Activated CD4-positive, alpha-beta memory T cell treated with anti-CD3 and anti-CD28 coated beads for 36 hours (primary cell): ENCODE measurements around the gene ZNF566. TPM values are rescaled to one million over a fixed set of nuclear protein-coding genes. Genes with fewer than 3 reads are reported as not detected.

ENCODE experiments used
- total RNA-seq, 2 experiments: library from RNA; stranded (reverse); gene quantifications; one replicate each; pipeline ENCODE4 v1.2.3, GENCODE V29; 2021

The ZNF566 gene
- total RNA-seq, 2 experiments from 2014 or later = 3.8 to 4.6 TPM

Other genes with a start within 250 kb of the ZNF566 start
- 1 to 10 TPM; 1.6 to 2.3 TPM for gene ZFP14, start 110.4 kb downstream of the ZNF566 start, total RNA-seq
- 1 to 10 TPM; 3.7 to 3.9 TPM for gene ZFP82, start 70.9 kb downstream of the ZNF566 start, total RNA-seq
- gene ZNF260, start 38.7 kb upstream of the ZNF566 start, total RNA-seq = 1 to 10 TPM; 3.7 TPM
- gene ZNF529, start 83.7 kb upstream of the ZNF566 start, total RNA-seq = 10 to 100 TPM; 14.3 to 15.4 TPM
- 10 to 100 TPM; 10.9 to 14.8 TPM for gene ZNF382, start 115.8 kb upstream of the ZNF566 start, total RNA-seq
- 1 to 10 TPM; 4.2 to 4.9 TPM for gene ZNF461, start 177.3 kb upstream of the ZNF566 start, total RNA-seq
- gene ZNF567, start 198.1 kb upstream of the ZNF566 start, total RNA-seq = 1 to 10 TPM; 4.9 to 5.3 TPM